HG03565 (cell line): ENCODE results near the gene RETREG2.

ENCODE experiments used
- ATAC-seq: cut with Tn5 transposase; IDR thresholded peaks from one replicate; pipeline ENCODE4 v1.9.1; 2021; ENCODE audit warnings: mild to moderate bottlenecking, moderate library complexity; ENCODE audit not compliant: unreplicated experiment

Gene RETREG2, protein sequence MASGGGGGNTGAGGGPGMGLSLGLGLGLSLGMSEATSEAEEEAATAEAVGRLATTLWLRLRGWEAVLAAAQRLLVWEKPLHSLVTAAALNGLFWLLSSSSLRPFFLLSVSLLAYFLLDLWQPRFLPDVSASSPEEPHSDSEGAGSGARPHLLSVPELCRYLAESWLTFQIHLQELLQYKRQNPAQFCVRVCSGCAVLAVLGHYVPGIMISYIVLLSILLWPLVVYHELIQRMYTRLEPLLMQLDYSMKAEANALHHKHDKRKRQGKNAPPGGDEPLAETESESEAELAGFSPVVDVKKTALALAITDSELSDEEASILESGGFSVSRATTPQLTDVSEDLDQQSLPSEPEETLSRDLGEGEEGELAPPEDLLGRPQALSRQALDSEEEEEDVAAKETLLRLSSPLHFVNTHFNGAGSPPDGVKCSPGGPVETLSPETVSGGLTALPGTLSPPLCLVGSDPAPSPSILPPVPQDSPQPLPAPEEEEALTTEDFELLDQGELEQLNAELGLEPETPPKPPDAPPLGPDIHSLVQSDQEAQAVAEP

DNA sequence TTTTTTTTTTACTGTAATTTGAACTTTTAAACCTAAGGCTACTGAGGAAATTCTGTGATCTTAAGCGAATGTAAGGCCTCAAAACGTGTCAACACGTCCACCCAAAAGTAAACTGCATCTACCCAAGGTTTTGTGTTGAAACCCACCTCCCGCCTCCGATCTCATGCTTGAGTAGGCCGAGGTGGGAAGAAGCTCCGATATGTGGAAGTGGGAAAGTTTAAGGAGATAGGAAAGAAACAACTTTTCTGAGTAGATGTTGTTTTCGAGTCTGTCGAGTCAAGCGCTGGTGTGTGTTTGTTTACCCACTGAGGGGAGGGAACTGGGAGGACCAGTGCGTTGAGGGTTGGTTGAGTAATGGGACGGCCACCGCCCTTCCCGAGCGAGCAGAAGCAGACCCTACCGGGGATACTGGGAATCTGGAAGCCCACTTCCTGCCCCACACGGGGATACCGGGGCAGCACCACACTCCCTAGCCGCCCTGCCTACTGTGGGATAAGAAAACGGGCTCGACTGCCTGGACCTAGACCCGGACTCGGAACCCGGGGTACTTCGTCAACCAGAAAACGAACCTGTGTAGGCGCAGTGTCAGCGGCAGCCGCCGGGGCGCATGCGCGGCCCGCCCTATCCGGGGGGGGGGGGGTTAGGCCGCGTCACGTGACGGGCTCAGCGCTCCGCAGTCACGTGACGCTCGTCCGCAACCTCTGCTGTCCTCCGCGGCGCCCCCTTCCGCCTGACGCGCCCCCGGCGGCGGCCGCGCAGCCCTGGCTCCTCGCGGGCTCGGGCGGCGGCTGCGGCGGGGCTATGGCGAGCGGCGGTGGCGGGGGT lies at the start of gene RETREG2:
Gene RETREG2 (plus strand): TSS at position 724 of the 825 bp plus-strand sequence. CDS start 78 bp downstream, at position 802.
- peak; percentile 36 for ATAC-seq

DNA sequence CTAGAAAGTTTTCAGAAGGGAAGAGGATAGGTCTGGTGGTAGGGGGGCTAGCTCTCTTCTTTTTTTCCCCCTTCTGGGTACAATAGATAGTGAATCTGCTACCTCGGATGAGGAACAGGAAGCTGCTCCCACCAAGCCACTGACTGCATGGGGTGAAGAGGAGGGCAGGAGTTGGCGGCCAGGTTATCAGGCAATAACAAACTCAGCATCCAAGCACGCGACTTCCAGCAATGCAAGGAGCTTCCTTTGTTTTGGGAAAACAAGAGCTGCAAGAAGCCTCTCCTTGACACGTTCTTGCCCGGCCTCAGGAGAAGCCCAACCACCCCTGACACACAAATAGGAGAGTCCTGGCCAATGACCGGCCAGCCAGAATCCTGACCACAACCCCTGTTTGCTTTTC lies 49.7 kb upstream of the RETREG2 start:
- ATAC-seq, result no peak

DNA sequence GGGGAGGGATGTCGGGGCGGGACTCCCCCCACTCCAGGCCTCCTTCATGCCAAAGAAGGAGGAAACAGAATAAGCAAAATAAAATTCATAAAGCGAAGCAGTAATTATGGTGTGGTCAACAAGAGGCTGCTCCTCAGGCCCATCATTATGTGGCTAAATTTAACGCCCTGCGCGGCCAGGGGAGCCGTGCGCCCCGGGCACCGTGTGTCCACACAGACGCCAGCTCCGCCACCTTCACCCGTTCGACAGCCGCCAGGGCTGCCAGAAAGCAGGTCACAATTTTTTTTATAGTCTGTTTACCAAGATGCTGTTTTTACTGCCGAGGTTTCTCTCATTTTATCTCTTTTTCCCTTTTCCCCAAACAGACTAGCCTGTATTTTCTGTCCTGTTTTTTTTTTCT lies 48.5 kb upstream of the RETREG2 start:
- no peak for ATAC-seq

DNA sequence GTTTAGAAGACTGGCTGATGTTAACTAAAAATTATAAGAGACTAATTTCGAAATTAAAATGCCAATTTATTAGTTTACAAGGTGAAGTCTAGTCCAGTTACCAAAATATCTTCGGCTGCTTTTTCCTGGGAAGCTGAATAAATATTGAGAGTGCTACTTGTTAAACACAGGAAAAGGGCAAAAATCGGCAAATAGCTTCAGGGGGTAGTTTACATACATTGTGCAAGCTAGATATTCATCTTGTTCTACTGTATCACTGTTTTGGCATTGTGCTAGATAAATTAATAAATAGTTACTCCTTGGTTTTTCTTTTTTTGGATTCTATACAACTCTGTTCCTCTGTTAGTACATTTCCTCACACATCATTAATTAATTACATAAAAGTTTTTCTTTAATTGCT lies 46.7 kb upstream of the RETREG2 start:
- no peak for ATAC-seq

DNA sequence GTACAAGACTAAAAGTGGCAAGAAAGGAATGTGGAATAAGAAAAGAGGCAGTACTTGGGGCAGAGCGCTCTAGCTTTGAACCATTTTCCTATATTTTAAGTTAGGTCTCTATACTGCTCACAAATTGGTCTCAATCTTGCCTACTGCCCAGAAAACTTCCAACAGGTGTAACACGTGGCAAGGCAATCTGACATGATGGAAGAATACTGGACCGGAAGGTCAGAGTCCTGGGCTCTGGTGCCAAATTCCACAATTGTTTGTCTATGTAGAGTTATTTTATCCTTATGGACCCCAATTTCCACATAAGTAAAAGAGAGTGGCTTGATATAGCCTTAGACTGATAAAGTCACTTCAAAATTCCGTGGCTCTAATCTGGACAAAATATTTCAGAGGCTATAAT lies 46.3 kb upstream of the RETREG2 start:
- ATAC-seq, result no peak

DNA sequence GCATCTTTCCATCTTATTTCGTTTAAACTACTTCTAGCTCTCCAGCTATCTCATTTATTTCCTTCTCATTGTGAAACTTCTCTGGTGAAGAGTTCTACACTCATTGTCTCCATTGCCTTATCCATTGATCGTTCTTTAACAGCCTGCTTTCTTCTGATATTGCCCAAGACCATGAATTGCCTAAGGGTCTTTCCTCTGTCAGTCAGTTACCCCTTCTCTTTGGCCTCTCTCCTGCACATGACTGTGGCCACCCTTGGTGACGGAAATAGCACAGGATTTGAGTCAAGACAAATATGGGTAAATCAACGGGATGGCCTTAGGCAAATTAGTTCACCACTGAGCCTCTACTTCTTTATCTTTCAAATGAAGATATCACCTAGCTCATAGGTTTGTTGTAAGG lies 44.1 kb upstream of the RETREG2 start:
- ATAC-seq, result no peak

DNA sequence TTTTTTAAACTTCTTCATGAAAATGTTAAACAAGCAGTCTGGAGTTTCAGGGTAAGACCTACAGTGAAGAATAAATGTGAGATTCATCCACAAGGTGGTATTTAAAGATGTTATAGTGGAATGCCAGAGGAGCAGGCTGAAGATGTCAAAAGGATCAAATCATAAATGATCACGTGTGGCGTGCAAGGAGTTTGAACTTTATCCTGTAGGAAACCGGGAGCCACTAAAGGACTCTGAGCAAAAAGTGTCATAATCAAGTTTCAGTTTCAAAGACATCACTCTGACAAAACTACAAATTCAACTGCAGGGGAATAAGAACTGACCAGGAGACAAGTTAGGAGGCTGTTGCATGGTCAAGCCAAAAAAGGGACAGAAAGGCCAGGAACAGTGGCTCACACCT lies 37.4 kb upstream of the RETREG2 start:
- ATAC-seq, result no peak

DNA sequence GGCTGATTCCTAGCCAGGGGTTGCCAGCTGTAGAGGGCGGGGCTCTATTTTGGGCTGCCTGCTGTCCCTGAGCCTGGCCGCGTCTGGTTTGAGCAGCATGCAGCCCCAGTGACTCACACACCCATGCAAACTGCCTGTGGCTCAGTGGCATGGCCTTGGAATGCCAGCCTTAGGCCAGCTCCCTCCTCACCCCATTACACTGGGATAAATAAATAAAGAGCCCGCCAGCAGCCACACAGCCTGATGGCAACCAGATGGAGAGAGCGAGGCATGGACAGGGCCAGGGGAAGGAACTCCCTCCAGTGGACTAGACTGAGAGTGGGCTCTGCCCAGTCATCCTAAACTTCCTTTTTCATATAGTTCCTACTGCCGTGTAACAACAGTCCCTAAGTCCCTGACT lies 35.7 kb upstream of the RETREG2 start:
- no peak for ATAC-seq

DNA sequence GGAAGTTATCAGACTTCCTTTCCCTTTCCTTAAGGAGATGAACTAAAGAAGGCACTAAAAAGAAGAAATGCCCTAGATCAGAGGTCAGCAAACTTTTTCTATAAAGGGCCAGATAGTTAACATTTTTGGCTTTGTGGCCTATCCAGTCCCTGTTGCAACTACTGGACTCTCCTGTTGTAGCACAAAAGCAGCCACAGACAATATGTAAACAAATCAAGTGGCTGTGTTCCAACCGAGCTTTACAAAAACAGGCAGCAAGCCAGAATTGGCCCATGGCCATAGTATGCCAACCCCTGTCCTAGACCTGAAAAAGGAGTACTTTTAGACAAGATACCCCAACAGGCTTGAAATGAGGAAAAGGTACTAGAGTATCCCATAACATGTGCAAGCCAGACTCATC lies 28.4 kb upstream of the RETREG2 start:
- no peak for ATAC-seq

DNA sequence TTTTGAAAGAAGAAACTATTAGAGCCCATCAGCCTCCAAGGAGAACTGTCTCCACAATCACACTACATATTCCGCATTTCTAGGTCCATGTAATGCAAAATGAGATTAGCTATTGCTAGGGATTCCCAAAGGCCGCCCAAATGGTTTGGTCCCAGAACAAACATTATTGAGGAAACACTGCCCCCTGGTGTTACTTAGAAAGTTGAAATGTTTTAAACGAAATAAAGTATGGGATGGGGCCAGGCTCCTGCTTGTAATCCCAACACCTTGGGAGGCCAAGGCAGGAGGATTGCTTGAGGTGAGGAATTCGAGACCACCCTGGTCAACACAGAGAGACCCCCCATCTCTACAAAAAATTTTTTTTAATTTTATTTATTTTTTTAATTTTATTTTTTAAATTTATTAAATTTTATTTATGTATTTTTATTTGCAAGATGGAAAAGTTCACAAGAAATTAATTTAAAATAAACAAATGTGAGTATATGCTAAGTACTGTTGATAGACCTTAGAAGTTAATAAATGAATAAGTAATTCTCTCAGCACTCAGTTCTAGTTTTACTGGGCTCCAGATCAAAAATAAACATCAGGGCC lies 22.9 kb upstream of the RETREG2 start:
- no peak for ATAC-seq

DNA sequence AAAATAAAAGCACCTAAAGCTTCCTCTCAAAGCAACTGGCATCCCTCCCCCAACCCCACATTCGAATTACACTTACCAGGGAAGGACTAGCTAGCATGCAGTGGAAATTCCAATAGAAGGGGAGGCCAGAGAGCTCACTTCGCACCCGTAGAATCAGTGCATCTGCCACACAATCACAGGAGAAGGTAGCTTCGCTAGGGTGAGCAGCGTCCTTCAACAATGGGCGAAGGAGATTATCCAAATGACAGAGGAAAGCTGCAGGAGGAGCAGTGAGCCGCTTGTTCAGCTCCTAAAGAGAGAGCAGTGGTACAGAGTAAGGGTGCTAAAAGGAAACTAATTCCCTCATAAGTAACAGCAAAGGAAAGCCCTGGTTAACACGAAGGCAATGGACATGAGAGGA lies 20.7 kb upstream of the RETREG2 start:
- ATAC-seq, result no peak

DNA sequence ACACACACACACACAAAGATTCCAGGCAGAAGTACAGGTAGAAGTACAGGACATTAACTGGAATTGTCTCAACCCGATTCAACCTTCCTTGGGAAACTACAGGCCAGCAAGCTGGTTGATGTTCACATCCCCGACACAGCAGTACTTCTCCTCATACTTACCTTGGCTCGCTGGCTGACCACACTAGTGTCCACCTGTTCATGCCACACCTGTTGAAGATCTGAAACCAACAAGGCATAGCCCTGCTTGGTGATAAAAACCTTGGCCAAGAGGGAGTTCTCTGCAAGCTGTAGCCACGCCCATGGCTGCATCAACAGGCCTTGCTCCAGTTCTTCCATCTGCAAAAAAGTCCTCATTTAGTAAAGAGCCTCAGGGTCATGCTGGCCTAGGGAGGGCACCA lies 20.1 kb upstream of the RETREG2 start:
- no peak for ATAC-seq

DNA sequence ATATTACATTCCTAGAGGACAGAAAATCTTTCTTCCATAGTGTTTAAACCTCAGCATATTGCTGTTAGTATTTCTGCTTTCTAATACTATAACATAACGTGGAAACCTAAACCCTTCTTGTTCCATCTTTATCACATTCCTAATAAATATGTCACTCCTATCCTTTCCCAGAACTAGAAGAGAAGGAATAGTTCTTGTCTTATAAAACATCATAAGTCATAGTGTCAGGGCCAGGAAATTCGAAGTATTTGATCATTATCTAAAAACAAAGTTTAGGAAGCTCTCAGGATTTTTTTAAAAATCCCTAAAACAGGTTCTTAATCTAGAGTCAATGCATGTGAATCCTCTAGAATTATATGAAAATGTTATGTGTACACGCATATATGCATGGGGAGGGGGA lies 19.5 kb upstream of the RETREG2 start:
- no peak for ATAC-seq

DNA sequence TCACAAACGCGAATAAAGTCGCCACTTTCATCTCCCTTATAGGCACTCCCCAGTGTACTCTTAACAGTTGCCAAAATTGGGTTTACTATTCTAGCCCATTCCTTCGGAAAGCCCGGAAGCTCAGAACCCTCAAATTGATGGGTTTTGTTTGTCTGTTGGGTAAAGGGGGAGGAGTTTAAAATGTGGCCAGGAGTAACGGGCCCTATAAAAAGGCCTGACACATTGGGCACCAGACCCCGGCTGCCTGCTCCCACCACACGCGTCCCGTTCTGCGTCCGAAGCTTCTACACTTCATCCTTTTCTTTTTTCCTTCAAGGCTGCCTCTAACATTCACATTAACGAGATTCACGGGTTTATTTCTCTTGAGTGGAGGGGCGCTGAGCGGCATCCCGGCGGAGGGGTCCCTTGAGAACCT lies 18.3 kb upstream of the RETREG2 start:
- ATAC-seq, result no peak

DNA sequence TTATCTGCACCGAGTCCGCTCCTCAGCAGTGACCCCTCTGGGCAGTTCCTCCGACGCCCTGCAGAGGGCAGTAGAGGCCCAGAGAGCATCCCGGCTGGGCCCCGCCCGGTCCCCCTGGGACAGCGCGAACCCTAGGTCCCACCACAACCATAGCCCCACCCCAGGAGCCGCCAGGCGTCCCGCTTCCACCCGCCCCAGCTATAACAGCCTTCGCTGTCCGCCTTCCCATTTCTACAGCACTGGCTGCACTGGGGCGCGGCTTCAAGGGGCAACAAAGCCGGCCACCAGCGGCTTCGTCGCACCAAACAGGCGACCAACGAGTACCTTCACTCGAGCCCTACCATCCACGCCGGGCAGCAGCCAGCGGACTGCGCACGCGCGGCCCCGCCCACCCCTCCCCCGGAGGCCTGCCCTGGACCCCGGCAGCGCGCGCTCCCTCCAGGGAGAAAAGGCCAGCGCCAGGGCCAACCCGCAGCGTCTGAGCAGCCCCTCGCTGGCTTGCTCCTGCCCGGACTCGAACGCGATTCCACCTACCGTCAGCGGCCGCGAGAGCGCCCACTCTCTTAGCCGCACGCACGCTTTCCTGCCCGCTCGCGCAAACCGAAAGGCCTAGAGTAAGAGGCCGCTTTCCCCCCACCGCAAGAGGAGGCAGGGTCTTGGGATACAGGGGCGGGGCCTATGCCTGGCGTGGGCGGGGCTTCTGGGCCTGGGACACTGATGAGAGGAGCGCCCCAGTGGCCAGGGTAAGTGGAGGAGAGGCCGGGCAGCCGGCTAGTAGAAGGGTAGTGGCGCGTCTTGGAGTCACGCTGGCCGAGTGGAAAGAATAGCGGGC lies 17.7 kb upstream of the RETREG2 start, which contains the start of gene NHEJ1:
Gene NHEJ1 (minus strand): TSS at position 630 of the 832 bp plus-strand sequence. CDS start 2,453 bp downstream, outside the sequence.
- peak; percentile 72 for ATAC-seq

DNA sequence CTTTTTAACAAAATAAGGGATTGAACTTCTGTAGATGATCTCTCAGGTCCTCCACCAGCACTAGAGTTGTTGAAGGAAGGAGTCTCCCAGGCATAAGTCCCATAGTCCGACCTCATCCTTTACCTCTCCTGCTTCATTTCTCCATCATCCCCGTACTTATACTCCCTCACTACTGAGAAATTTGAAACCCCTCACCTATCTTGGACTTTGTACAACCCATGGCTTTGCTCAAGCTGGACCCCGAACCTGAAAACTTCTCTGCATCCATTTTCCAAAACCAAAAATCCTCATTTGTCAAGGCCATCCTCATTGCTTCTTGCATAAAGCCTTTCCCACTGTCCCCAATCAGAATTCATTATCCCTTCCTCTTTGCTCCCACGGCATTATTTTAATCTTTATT lies 17.0 kb upstream of the RETREG2 start:
- no peak for ATAC-seq

DNA sequence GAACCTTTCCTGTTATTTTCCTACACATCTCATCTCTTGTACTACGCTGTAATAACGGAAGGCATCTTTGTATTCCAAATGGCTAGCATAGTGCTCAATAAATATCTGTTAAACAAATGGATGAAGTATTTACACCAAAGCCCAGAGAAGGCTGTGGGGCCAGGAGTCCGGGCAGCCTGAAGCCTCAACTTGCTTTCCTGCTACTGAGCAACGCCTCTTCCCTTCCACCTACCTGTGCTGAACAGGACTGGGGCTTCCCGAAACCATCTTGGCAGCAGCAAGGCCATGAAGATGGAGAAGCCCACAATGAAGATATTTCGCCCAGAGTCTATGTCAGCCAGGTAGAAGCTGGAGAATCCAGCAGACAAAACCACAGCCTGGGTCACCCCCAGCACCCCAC lies 14.9 kb upstream of the RETREG2 start:
- no peak for ATAC-seq

DNA sequence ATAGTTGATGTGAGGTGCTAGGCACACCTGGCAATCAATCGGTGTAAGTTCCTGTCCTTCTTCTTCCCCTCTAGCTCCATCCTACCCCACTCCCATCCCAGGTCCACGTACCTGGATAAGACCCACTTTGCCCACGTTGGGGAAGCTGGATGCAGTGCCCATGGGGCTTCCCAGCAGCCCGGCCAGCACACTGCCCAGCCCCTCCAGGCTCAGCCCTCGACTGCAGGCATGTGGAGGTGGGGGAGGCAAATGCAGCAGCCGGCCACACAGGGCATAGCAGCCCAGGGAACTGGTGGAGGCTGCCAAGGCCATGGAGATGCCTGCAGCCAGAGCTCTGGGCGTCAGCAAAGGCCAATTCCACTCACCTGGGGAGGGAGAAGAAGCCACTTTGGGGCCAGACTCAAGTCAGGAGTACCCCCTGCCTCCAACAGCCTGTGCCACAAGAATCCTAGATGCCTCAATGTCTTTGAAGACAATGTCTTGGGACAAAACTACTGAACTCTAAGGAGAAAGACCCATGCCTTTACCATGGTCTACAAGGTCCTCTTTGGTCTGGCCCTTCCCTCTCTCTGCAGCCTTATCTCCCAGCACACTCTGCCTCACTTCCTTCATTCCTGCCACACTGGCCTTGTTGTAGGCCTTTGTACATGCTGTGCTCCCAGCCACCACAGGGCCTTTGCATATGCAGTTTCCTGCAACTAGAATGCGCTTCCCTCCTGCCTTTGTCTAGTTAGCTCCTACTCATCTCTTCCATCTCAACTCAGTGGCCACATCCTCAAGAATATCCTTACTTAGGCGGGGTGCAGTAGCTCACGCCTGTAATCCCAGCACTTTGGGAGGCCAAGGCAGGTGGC lies 12.8 kb upstream of the RETREG2 start:
- ATAC-seq, result no peak

DNA sequence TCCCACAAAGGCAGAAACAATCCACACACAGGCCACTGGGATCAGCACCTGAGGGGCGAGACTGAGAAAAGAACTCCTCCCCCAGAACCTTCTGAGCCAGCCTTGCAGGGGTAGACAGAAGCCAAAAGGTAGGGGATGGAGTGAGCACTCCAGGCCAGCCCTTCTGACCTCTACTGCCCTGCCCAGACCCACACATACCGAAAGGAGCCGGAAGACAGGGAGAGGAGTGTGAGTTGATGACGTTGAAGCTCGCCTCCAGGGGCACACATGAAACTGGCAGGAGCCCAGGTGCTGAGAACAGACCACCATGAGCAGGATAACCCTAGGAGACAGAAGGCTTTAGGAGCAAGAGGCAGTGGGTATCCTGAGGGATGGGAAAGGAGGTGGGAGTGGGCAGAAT lies 10.1 kb upstream of the RETREG2 start:
- no peak for ATAC-seq

DNA sequence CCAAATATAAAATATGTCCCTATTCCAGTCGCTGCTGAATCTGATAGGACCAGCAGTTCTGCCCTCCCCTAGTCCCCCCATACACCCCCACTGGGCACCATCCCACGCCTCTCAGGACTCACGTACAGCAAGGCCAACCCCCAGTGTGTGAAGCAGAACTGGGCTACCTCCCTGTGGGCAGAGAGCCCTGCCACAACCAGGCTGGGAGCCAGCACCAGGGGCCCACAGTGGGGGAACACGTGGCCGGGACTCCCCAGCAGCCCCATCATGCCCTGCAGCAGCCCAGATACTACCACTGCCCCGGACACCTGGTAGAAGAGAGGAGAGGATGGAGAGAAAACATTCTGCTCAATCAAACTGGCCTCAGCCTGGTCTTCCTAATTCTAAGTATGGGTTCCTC lies 9.5 kb upstream of the RETREG2 start:
- no peak for ATAC-seq
